GM19438 (cell line): Measurements from ENCODE around the gene YIPF5.

Source experiments
- ATAC-seq: cut with Tn5 transposase; IDR thresholded peaks from one replicate; pipeline ENCODE4 v1.9.1; 2021; ENCODE audit warnings: low read depth; ENCODE audit not compliant: unreplicated experiment

The YIPF5 gene

GRCh38 chr5:144183254-144183889 lies 12.9 kb upstream of the YIPF5 start:
- no peak for ATAC-seq

- ATAC-seq, result no peak
Observed at GRCh38 chr5:144179226-144179625, 8.8 kb upstream of the YIPF5 start.

- no peak for ATAC-seq
Observed at GRCh38 chr5:144177548-144177947, 7.1 kb upstream of the YIPF5 start.

- no peak for ATAC-seq
Observed at GRCh38 chr5:144173766-144174165, 3.3 kb upstream of the YIPF5 start.

- no peak for ATAC-seq
Observed at GRCh38 chr5:144169904-144170275, 569 bp downstream of the YIPF5 start.

GRCh38 chr5:144167998-144168397 lies 2.5 kb downstream of the YIPF5 start:
- ATAC-seq, result no peak

- no peak for ATAC-seq
Observed at GRCh38 chr5:144166696-144167095, 3.8 kb downstream of the YIPF5 start.

GRCh38 chr5:144162686-144163085 lies 7.8 kb downstream of the YIPF5 start:
- ATAC-seq, result no peak

- ATAC-seq, result no peak
Observed at GRCh38 chr5:144156767-144157171, 13.7 kb downstream of the YIPF5 start.

- ATAC-seq, result no peak
Observed at GRCh38 chr5:144151026-144151425, 19.4 kb downstream of the YIPF5 start.

- ATAC-seq, result no peak
Observed at GRCh38 chr5:144144956-144145751, 25.3 kb downstream of the YIPF5 start.

- no peak for ATAC-seq
Observed at GRCh38 chr5:144143625-144144024, 26.8 kb downstream of the YIPF5 start.

- ATAC-seq, result no peak
Observed at GRCh38 chr5:144142824-144143162, 27.7 kb downstream of the YIPF5 start.

- ATAC-seq, result peak; percentile 98
Observed at GRCh38 chr5:144142139-144142823, 28.2 kb downstream of the YIPF5 start.

GRCh38 chr5:144141585-144141984 lies 28.9 kb downstream of the YIPF5 start:
- no peak for ATAC-seq

GRCh38 chr5:144139586-144139985 lies 30.9 kb downstream of the YIPF5 start:
- ATAC-seq, result no peak

GRCh38 chr5:144135113-144135762 lies 35.2 kb downstream of the YIPF5 start:
- no peak for ATAC-seq

GRCh38 chr5:144134194-144134826 lies 36.1 kb downstream of the YIPF5 start:
- ATAC-seq, result no peak

- no peak for ATAC-seq
Observed at GRCh38 chr5:144133050-144133633, 37.3 kb downstream of the YIPF5 start.

GRCh38 chr5:144131261-144131660 lies 39.2 kb downstream of the YIPF5 start:
- no peak for ATAC-seq
